ENCODE measurements around the gene NKX3-2.

- TF ChIP-seq, protein P1, sequence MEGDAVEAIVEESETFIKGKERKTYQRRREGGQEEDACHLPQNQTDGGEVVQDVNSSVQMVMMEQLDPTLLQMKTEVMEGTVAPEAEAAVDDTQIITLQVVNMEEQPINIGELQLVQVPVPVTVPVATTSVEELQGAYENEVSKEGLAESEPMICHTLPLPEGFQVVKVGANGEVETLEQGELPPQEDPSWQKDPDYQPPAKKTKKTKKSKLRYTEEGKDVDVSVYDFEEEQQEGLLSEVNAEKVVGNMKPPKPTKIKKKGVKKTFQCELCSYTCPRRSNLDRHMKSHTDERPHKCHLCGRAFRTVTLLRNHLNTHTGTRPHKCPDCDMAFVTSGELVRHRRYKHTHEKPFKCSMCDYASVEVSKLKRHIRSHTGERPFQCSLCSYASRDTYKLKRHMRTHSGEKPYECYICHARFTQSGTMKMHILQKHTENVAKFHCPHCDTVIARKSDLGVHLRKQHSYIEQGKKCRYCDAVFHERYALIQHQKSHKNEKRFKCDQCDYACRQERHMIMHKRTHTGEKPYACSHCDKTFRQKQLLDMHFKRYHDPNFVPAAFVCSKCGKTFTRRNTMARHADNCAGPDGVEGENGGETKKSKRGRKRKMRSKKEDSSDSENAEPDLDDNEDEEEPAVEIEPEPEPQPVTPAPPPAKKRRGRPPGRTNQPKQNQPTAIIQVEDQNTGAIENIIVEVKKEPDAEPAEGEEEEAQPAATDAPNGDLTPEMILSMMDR (conservative IDR thresholded peaks at IDR 0.05; ENCODE audit: low read length): no peak
- no peak for TF ChIP-seq EZH2phosphoT487 (IDR thresholded peaks at IDR 0.05; ENCODE audit: borderline replicate concordance)
Observed at GRCh38 chr4:13516315-13516860, 27.9 kb downstream of the NKX3-2 start.
